NCI-H2107 (cell line): ENCODE results near the gene MYL12B.
"Not testable (repeated sequence)": the region's sequence is repeated elsewhere in the genome, so short reads cannot be mapped to it uniquely, and the experiment has no call there.

Experiments
- DNase-seq: peaks from one replicate; lab custom pipeline; 2025; lab: John Stamatoyannopoulos, UW

MYL12B gene

DNA sequence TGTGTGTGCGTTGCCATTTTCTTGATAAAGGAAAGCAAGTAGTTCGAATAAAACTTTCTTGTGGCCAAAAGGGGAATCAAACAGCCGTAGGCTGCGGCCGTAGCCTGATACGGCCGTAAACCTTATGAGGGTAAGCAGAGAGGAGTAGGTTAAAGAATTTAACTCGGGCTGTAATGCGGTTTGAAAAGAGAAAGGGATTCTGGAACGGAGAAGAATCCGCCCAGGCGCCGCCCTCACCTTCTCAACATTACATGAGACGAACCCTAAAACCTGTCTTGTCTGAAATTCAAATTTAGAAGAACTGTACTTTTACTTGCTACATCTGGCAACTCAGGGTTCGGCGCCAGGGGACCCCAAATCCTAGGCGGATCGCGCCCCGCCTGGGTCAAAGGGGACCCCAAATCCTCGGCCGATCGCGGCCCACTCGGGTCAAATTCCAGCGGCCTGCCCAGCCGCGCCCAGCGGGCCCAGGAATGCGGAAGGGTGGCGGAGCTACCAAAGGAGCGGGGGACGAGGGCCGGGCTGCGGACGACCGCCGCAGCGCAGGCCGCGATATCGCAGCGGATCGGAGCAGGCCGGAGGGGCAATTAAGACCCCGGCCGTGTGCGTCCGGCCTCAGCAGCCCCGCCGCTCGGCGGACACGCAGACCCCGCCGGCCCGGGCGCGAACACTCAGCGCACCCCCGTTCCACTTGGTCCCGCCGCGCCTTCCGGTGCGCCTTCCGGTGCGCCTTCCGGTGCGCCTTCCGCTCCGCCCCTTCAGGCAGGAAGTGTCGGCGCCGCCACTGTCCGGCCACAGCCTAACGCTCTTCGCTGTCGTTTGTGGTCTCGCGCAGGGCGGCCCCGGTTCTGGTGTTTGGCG lies at the start of gene MYL12B:
MYL12B (plus strand) TSS at position 761 of the 861 bp plus-strand sequence. CDS start 10,766 bp downstream, outside the sequence.
- DNase-seq = no peak

DNA sequence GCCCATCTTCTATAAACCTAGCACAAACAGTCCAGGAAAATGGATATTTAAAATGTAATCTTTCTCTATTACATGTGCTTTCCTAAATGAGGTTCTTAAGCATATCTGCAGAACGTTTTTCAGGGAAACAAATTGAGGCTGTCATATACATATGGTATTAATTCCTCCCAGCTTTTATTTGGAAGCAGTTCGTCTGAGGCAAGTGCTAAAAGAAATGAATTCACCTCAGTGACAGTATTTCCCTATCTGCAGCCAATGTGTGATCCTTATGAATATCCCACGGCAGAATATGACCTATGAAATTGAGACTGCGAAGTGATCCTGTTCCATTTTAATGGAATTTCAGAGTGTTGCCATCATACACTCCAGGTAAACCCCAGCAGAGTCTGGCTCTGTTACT lies 49.3 kb upstream of the MYL12B start:
- no peak for DNase-seq

DNA sequence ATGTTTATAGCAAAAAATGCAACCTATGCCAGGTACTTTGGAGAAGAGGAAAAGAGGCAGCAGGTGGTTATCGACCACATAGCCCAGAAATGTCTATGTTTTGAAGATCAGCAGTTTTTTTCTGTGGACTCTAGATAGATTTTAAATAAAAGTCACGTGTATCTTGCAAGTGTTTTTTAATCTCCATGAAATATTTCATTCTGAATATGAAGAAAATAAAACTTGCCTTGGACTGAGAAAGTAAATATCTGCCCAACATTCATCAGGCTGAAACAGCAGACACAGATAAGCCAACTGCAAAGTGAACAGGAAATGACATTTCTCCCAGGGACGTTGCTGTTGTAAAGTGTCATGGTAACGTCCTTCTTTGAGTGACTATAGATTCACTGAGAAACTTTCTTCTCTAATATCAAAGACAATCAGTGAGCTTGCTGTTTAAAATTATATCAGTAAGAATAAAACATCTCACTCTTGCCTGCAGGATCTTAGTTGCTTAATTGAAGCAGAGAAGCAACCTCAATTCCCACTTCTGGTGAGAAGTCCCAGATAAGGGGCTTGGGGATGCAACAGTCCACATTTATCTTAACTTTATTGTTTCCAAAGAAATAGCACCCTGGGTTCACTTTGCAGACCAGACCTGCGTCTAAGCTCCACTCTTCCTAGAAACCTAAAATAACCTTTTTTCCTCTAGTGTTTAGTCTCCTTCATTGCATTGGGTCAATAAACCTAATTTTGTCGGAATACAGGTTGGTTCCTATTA lies 48.5 kb upstream of the MYL12B start:
- DNase-seq = no peak

DNA sequence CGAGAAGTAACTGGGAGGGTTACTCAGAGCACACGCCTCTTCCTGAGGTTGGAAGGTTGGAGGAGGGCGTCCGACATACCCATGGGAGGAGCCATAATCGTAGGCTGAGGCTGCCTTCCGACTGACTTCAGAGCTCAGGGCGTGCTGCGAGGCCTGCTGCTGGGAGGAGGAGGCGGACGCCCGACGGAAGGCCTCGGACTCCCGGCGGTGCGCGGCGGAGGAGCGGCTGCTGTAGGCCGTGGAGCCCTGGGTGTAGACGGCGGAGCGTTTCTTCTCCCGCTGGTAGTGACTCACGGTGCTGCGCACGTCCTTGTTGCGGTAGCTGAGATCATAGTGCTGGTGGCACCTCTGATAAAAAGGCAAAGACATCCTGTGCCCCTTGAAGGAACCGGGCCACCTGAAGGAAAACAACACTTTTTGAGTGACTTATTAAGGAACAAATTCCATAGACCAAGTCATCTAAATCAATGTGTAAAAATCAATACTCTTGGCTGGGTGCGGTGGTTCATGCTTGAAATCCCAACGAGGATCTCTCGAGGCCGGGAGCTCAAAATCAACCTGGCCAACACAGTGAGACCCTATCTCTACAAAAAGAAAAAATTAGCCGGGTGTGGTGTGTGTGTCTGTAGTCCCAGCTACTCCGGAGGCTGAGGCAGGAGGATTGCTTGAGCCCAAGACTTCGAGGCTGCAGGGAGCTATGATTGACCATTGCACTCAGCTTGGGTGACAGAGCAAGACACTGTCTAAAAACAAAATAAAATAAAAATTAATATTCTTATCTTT lies 46.9 kb upstream of the MYL12B start:
- no peak for DNase-seq

DNA sequence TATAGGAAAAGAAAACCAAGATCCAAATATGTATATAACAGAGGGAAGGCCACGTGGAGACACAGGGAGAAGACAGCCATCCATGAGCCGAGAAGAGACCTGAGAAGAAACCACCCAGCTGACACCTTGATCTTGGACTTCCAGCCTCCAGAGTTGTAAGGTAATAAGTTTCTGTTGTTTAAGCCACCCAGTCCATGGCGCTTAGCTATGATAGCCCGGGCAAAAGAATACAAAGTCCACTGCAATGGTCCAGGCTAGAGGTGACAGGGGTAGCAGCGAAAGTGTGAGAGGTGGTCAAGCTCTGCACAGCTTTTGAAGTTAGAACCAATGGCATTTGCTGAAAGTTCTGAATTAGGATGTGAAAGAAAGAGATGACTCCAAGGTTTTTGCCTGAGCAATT lies 44.9 kb upstream of the MYL12B start:
- no peak for DNase-seq

DNA sequence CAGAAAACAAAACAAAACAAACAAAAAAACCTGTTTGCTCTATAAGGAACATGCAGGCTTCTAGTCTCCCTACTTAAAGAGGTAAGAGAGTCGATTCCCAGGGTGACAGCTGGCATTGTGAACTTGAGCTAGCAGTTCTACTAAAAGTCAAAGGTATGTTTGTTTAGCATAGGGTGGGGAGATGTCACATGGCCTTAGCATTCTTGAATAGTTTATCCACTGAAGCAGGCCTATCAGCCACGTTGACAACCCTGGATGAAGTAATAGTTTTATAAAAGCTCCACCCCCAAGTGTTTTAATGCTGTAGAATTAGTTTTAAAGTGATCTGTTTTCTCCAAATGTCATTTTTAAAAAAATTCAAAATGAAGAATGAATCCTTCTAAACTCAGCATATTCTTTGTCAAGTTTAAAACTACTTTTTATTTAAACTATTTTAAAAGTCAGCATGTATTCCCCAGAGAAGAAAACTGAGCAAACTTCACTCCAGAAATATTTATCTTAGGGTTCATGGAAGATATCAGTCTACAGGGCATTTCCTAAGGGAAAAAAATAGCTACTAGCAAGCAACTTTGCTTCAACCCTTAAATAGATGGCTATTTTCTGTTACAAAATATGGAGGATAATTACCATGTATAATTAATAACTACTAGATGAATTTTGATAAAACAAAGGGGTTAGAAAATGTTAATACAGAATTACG lies 43.8 kb upstream of the MYL12B start:
- no peak for DNase-seq

GRCh38 chr18:3218819-3219218 lies 43.1 kb upstream of the MYL12B start:
- DNase-seq = no peak

DNA sequence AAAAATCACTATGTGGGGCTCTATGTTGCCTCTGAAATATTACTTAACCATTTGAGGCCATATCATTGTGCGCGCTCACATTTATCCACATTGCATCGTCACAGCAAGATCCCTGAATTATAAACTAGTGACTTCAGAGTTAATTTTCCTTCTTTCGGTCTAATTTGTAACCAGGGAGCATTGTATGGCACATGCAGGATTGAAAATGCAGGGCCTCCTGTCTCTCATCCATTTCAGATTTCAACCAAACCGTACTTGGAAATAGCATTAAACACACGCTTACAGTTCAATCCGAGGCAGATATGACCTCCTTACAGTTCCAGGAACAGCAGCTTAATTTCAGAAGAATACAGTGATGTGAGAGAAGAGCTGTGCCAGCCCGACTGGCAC lies 42.7 kb upstream of the MYL12B start:
- no peak for DNase-seq

GRCh38 chr18:3219631-3220335 lies 42.1 kb upstream of the MYL12B start, which contains the start of gene MYOM1:
Gene MYOM1, minus strand, starts transcription at chr18:3219968. Its CDS starts 4,745 bp downstream, at chr18:3215223.
- no peak for DNase-seq

- DNase-seq = not testable (repeated sequence)
These were observed 41.1 kb upstream of the MYL12B start for GRCh38 chr18:3220868-3221267.

- no peak for DNase-seq
These were observed 40.4 kb upstream of the MYL12B start for GRCh38 chr18:3221496-3221895.

GRCh38 chr18:3223356-3223755 lies 38.6 kb upstream of the MYL12B start:
- DNase-seq = no peak

GRCh38 chr18:3224223-3224622 lies 37.7 kb upstream of the MYL12B start:
- no peak for DNase-seq

GRCh38 chr18:3225588-3225987 lies 36.3 kb upstream of the MYL12B start:
- DNase-seq = no peak

GRCh38 chr18:3226048-3226447 lies 35.9 kb upstream of the MYL12B start:
- DNase-seq = no peak

DNA sequence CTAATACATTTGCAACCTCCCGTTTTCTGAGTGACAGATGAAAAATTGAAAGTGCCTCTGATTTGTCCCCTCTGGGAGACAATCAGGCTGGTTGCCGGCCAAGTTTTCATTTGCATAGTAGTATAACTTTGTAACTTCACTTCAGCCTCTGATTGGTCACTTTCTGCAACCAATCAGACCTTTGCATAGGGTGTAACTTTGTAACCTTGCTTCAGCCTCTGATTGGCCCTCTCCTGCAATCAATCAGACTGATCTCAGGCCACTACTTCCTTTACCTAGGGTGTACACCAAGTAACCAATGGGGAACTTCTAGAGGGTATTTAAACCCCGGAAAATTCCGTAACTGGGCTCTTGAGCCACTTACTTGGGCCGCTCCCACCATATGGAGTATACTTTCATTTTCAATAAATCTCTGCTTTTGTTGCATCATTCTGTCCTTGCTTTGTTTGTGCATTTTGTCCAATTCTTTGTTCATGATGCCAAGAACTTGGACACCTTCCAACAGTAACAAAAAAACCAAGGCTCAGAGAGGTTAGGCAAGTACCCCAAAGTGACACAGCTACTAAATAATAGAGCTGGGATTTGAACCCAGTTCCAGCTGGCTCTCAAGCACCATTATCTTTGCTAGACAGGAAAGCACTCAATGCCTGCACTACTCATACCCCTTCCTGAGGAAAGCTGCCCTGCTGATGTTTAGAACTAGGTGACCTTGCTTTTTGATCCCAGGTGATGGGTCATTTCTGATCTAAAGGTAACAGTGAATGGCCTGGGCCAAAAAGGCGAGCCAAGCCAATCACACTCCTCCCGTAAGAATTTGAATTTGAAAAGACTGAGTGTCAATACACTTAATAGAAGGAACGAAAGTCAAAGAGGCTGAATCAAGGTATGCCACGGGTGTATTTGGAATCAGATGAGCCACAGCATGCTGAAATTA lies 31.3 kb upstream of the MYL12B start:
- no peak for DNase-seq

DNA sequence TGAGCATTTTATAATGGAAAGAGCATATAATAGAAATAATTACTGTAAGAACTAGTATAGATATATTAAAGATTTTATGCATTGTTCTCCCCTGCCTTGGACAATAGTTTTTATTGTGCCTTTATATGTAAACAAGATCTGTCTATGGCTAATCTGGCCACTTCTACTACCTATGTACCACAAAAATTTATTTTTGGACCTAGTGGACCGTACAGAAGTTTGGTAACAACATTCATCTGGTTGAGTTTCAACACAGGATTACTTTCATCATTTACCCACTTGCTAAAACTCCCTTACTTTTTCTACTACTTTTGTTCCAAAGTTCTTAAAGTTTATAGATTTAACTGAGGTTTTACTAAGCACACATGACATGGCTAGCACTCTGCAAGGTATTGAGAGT lies 28.9 kb upstream of the MYL12B start:
- DNase-seq = no peak

GRCh38 chr18:3233433-3234168 lies 28.3 kb upstream of the MYL12B start:
- no peak for DNase-seq

DNA sequence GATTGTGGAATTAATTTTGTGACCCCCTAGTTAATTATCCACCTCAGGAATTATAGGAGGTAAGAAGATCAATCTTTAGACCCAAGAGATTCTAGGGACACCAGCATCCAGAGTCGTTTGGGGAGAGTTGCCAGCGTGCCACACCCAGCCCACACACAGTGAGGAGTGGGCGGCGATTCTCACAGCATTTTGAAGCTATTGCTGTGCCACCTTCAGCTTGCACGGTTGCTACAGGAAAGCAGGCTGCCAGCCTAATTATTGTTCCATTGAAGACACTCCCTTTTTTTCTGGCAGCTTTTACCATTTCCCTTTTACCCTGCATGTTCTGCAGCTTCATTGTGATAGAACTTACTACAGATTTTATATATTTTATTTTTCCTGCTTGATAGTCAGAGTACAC lies 27.5 kb upstream of the MYL12B start:
- no peak for DNase-seq
